NCI-H1048 (cell line): ENCODE measurements around the gene NSMCE4A.
"Not testable (repeated sequence)": the region's sequence is repeated elsewhere in the genome, so short reads cannot be mapped to it uniquely, and the experiment has no call there.

Experiments used
- DNase-seq: peaks from one replicate; lab custom pipeline; 2025; lab: John Stamatoyannopoulos, UW

NSMCE4A gene

DNA sequence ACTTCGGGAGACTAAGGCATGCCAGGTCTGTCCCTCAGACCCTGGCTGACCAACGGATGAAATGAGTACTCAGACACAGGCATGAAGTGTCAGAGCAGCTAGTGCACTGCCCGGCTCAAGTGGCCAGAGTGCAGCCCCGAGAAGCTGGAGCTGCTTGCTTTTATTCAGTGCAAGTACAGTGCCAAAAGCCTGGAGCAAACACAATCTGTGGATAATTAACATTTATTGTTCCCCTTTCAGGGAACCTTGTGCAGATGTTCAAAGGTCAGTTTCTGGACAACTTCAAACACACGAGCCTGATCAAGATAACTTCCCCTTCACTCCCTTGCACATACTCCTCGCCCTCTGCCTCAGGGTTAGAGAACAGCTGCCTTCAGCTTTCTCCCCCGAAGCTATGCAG is 39.3 kb downstream of the NSMCE4A start:
- DNase-seq: no peak

DNA sequence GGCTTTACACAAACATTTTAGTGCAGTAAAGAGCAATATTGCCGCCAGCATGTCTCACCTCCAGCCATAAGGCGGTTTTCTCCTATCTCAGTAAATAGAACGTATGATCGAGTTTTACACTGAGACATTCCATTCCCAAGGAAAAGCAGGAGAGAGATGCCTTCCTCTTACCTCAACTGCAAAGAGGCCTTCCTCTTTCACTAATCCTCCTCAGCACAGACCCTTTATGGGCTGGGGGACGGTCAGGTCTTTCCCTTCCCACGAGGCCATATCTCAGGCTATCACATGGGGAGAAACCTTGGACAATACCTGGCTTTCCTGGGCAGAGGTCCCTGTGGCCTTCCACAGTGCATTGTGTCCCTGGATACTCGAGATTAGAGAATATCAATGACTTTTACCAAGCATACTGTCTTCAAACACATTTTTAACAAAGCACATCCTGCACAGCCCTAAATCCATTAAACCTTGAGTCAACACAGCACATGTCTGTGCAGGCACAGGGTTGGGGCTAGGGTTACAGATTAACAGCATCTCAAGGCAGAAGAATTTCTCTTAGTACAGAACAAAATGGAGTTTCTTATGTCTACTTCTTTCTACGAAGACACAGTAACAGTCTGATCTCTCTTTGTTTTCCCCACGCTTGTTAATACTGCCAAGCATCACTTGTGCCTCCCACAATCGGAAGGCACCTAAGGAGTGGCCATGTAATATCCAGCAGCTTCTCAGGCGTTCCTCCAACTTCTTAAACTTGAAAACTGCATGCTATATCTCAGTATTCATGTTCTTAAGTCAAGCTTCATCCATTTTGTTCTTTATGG is 44.5 kb downstream of the NSMCE4A start:
- DNase-seq: not testable (repeated sequence)

DNA sequence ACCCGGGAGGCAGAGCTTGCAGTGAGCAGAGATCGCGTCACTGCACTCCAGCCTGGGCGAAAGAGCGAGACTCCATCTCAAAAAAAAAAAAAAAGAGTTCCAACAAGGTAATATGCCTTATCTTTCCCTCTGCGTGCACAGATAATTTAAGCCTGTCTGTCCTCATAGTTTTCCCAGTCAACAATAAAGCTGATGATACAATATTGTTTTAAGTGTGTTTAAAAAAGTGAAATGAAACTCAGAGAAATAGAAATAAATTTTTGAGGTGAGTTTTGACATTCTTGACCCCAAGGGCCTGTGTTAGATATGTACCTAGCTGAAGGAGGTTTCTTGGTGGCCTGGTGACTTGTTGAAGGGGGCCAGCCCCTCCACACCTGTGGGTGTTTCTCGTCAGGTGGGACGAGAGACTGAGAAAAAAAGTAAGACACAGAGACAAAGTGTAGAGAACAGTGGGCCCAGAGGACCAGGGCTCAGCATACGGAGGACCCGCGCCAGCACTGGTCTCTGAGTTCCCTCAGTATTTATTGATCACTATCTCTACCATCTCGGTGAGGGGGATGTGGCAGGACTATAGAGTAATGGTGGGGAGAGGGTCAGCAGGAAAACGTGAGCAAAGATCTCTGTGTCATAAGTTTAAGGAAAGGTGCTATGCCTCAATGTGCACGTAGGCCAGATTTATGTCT is 45.3 kb downstream of the NSMCE4A start:
- not testable (repeated sequence) for DNase-seq

DNA sequence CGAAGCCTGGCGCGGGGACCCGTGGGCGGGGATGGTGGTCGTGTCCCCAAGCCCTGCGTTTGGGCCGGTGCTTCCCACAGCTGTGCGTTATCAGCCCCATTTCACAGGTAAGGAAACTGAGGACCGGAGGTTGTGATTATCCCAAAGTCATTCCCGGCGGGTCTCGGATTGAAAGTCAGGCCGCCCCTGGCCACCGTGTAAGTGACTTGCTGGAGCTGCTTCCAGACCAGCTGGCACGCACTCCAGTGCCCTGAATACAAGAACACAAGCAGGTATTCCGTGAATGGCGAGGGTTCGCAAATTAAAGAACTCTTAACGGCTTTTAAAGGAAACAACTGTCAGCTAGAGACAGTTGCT is 46.5 kb downstream of the NSMCE4A start:
- no peak for DNase-seq

DNA sequence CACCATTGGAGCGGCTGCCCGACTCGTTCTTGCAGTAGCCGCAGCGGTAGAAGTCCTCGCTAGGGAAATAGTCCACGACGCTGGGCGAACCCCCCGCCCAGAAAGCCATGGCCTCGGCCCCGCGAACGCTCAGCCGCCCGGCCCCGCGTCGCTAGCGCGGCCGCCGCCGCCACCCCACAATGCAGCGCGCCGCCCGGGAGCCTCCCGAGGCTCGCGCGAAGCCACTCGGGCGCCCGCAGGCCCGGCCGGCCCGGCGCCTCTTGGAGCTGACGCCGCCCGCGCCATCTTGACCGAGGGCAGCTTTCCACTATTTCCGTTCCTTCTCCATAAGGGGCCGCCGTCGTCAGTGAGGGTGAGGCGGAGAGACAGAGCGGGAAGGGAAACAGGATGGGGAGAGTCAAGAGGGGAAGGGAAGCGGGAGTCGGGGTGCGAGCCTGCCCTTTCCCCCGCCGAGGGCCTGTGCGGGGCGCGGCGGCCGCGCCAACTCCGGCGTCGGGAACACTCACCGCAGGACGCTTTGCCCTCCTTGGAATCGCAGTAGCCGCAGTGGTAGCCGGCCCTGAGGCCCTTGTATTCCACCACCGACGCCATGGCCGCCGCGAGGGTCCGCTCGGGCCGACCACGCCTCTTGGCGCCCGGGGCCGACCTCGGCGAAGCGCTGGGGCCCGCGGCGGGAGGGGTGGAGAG is 47.0 kb downstream of the NSMCE4A start, which contains the start of gene ATE1:
Gene ATE1, minus strand, starts transcription at position 191 of the 687 bp plus-strand sequence. Its CDS starts 82 bp downstream, at position 109.
- DNase-seq: peak; percentile 78

DNA sequence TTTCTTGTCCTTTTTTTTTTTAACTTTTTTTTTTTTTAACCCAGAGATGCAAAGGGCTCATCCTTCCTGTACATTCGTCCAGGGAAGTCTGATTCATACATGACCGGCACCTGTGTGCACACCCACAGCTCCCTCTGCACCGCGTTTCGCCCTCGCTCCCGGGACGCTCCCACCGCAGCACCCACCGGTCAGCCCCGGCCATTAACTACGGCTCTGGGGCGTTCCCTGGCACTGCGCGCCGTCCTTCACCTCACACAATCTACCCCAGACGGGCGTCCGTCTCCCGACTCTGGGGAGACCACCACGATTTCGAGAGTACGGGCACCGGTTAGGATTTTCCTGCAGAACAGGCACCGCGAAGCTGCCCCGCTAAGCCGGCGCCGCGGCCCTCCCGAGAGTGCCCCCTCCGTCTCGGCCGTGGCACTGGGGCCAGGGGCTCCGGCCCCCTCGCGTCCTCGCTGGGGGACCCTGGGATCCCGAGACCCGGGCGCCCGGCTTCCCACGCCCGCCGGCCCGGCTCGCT is 47.6 kb downstream of the NSMCE4A start:
- no peak for DNase-seq

DNA sequence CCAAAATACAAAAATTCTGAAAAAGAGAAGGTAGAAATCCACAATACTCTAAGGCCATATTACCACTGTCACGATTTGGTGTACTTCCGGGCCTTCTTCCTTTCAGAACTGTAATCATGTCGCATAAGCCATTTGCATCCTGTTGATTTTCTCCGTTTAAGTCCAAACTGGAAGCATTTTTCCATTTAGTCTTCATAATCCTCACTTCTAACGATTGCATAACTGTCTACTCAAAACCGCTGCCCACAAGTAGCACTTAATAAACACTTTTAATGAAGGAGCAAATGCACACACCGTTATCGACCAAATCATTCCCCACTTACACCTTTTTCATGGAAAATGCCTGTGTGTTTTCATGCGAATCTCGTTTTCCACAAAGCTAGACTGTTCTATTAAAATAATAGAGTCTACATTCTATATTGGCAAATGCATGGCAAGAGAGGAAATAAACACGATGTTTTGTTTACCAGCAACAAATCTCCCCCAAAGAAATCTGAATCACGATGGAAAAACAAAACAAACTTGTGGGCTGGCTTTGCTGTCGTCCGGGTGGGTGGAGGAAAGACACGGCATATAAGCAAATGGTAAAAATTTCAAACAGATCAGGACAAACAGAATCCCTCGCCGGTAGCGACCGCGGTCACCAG is 48.2 kb downstream of the NSMCE4A start:
- DNase-seq: no peak

DNA sequence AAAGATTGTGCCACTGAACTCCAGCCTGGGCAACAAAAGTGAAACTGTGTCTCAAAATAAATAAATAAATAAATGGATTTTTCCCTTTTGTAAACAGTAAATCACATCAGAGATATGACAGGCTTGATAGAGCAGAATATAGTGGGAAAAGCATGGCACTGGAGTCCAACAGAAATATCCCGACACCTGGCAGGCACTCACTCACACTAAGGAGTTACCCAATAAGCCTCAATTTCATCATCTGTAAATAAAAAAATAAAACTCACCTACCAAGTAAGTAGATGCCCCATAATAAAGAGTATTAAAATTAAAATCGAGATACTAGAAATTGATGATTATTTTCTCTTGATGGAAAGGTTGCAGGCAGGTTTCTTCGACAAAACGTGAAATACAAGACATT is 48.9 kb downstream of the NSMCE4A start:
- DNase-seq: no peak

DNA sequence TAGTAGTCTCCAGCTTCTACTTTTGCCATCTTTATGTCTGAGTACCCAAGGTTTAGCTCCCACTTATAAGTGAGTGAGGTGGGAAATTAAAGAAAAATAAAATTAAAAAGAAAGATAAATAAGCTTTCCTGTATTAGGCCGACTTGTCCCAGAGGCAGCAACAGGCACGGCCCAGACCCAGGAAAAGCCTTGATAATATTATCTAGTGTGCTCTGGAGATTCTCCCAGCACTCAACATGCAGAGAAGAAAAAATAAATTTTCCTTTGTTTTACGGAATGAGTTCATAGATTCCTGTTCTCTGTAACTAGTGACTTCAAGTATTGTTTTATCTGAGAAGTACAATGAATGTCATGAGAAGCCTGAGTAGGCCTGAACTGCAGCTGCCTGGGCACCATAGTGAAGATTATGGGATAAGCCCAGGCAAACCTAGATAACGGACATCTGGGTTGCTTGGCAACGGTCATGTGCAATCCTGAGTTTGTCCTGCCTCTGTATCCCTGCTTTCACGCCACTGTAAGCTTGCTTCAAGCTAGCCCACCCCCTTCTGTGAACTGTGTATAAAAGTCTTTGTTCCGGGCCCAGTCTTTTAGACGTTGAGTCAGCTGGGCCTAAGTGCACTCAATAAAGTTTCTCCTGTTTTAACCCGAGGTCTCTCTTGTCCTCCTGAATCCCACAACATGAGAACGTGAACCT is 53.6 kb downstream of the NSMCE4A start:
- DNase-seq: no peak

DNA sequence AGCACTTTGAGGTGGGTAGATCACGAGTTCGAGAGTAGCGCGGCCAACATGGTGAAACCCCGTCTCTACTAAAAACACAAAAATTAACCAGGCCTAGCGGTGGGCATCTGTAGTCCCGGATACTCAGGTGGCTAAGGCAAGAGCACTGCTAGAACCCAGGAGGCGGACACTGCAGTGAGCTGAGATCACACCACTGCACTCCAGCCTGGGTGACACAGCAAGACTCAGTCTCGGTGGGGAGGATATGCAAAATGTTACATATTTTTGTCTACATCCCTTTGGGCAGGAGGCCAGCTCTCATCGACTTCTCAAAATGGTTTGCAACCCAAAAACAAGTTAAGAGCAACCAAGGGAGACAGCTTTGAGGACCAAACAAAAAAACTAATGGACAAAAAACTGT is 55.4 kb downstream of the NSMCE4A start:
- DNase-seq: no peak

DNA sequence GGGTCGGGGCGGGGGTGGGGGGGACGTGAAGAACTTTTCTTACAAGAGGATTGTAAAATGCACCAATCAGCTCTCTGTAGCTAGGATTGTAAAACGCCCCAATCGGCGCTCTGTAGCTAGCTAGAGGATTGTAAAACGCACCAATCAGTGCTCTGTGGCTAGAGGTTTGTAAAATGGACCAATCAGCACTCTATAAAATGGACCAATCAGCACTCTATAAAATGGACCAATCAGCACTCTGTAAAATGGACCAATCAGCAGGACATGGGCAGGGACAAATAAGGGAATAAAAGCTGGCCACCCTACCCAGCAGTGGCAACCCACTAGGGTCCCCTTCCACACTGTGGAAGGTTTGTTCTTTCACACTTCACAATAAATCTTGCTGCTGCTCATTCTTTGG is 56.2 kb downstream of the NSMCE4A start:
- DNase-seq: not testable (repeated sequence)

DNA sequence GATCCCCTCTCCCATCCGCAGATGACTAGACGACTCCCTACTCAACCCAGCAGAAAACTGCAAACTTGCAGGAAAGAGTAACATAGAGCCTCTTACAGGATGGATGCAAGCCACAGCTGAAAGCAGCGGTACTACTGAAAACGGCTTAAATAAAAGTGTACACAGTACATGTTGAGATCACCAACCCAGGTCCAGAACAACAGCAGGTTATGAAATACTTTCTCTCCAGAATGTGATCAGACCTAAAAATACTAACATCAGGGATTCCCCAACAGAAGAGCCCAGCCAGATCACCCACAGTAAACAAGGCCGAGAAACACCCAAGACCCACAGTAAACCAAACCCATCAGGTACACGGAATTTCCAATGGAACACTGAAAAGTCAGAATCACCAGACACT is 60.4 kb downstream of the NSMCE4A start:
- DNase-seq: no peak

DNA sequence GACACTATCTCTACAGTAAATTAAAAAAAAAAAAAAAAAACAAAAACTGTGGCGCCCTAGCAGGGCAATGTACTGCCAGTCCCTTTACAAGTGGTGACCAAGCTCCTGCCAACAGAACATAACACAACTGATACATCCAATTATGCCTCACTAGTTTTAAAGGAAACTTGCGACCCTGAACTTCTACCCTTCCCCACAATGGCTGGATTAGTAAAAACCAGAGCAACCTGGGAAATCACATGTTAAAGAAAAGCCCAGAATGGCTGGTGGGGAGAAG is 63.7 kb downstream of the NSMCE4A start:
- DNase-seq: no peak

DNA sequence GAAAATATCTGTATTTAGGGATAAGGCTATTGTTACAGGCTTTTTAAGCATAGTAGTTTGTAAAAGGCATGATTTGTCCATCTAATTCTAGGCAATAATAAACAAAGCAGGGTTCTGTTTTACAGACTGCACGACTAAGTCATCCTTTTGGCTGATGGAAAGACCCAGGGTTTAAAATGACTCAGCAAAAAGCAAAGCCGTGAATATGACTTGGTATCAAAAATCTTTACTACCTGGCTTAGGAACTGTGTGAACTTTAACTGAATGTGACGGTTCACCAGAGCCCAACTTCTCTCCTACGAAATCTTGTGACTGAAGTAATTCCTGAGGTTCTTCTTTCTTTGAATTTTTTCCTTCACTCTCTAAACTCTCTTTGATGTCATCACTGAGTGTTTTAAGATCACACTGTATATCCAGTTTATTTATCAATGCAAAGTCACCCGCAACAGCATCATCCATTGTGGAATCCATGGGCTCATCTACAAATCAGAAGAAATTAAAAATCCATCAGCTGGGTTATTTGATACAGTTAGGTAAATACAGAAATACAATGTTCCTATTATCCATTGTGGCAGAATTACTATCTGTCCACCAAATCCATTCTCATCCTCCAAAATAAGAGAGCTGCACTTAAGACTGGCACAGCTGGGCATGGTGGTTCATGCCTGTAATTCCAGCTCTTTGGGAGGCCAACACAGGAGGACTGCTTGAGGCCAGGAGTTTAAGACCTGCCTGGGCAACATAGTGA is 64.2 kb downstream of the NSMCE4A start:
- no peak for DNase-seq
